ENCODE results near the gene ANXA2.
"Not testable (repeated sequence)": the region's sequence is repeated elsewhere in the genome, so short reads cannot be mapped to it uniquely, and the experiment has no call there.

GRCh38 chr15:60359738-60360137 is 38.0 kb downstream of the ANXA2 start:
- peak; percentile 27 to 52 (median 52) for TF ChIP-seq CTCF (optimal IDR thresholded peaks at IDR 0.05 in 1 of 3, IDR thresholded peaks at IDR 0.05 in 1 of 3, conservative IDR thresholded peaks at IDR 0.05 in 1 of 3; ENCODE audit: extremely low read depth in 1 of 3, insufficient read depth in 2 of 3, low read length in 3 of 3)
- not testable (repeated sequence) for TF ChIP-seq EZH2 (IDR thresholded peaks at IDR 0.05; ENCODE audit: low read length)
